LNCaP clone FGC (cell line): Measurements from ENCODE around the gene RTN4IP1.

ENCODE experiments used
- DNase-seq: peaks from one replicate; pipeline ENCODE4 v3.0.0-alpha.2; 2011; ENCODE audit warnings: low read depth
- H3K4me3 ChIP-seq: 2 replicates; pipeline ENCODE4 v1.5.1; 2011; ENCODE audit warnings: mild to moderate bottlenecking, low read depth, low read length, control low read depth
- CTCF ChIP-seq: IDR thresholded peaks from 2 replicates; pipeline ENCODE4 v1.5.1; 2012; ENCODE audit warnings: mild to moderate bottlenecking; ENCODE audit not compliant: control insufficient read depth, insufficient read depth; ENCODE audit errors: extremely low read depth

Gene RTN4IP1

GRCh38 chr6:106534564-106534982 is 94.7 kb downstream of the RTN4IP1 start:
- DNase-seq, result no peak
- TF ChIP-seq CTCF, result no peak

GRCh38 chr6:106534004-106534403 is 95.3 kb downstream of the RTN4IP1 start:
- TF ChIP-seq CTCF, result no peak
- H3K4me3 ChIP-seq, result no peak overlapping the region
- DNase-seq, result no peak

More at GRCh38 chr6:106534564-106534982, 94.7 kb downstream of the RTN4IP1 start:
- H3K4me3 ChIP-seq, result no peak overlapping the region

- DNase-seq, result no peak
- H3K4me3 ChIP-seq, result no peak overlapping the region
- no peak for TF ChIP-seq CTCF
These were observed 96.2 kb downstream of the RTN4IP1 start for GRCh38 chr6:106533054-106533453.

GRCh38 chr6:106530502-106530901 is 98.8 kb downstream of the RTN4IP1 start:
- DNase-seq, result no peak
- H3K4me3 ChIP-seq, result no peak overlapping the region
- TF ChIP-seq CTCF, result no peak

GRCh38 chr6:106530026-106530425 is 99.3 kb downstream of the RTN4IP1 start:
- H3K4me3 ChIP-seq, result no peak overlapping the region
- no peak for TF ChIP-seq CTCF
- no peak for DNase-seq

- TF ChIP-seq CTCF, result no peak
- H3K4me3 ChIP-seq, result no peak overlapping the region
- no peak for DNase-seq
These were observed 99.9 kb downstream of the RTN4IP1 start for GRCh38 chr6:106529438-106529837.

- H3K4me3 ChIP-seq, result no peak overlapping the region
- no peak for DNase-seq
- TF ChIP-seq CTCF, result no peak
These were observed 100.8 kb downstream of the RTN4IP1 start for GRCh38 chr6:106528521-106528920.
